K562 treated with DMSO at 1 percent for 48 hours (cell line): ENCODE data around the gene EIF5A2. TPM values are rescaled to one million over a fixed set of nuclear protein-coding genes. Genes with fewer than 3 reads are reported as not detected.

ENCODE experiments used
- total RNA-seq: library from RNA; unstranded; fragments of 300-600 nt; gene quantifications from 2 replicates; pipeline ENCODE4 v1.2.3, GENCODE V29; 2022; ENCODE audit warnings: low replicate concordance; ENCODE audit errors: extremely low read depth

EIF5A2 gene
- not detected in 2 replicates for total RNA-seq

DNA sequence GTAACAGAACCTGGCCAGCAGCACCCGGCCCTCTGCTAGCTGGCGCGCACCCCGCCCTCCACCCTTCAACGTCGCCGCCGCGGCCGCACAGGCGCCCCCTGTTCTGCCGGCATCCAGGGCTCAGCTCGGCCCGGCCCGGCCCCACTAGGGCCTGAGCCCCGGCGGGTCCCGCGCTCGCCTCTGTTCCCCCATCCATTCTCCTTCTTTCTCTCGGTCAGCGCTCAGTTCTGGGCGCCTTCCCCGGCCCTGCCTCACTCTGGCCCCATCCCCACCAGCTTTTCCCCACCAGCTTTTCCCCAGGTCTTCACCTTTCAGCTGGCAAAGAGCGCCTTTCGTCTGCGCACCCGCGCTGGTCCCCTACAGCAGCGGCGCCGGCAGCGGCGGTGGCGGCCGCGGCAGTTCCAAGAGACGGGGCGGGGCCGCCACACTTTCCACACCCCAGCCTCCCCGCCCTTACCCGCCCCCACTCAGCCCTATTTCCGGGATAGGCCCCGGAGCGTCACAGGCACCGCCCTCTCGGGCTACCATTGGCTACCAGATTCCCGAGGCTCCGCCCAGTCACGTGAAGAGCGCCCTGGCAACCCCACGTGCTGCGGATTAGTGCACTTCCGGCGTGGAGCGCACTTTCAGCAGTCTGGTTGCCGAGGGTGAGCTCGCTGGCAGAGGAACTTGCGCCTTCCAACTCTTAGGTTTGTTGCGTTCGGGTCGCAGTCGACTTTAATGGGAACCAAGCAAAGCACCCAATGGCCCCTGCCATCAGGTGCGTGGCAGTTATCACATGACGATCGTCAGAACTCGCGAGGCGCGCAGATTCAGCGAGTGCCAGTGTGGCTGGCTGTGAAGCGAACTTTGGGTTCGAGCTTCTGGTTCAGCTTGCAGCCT lies at the start of gene EIF5A2:
Gene EIF5A2 (minus strand): TSS at position 403 of the 882 bp plus-strand sequence. CDS start 831 bp downstream, outside the sequence.

DNA sequence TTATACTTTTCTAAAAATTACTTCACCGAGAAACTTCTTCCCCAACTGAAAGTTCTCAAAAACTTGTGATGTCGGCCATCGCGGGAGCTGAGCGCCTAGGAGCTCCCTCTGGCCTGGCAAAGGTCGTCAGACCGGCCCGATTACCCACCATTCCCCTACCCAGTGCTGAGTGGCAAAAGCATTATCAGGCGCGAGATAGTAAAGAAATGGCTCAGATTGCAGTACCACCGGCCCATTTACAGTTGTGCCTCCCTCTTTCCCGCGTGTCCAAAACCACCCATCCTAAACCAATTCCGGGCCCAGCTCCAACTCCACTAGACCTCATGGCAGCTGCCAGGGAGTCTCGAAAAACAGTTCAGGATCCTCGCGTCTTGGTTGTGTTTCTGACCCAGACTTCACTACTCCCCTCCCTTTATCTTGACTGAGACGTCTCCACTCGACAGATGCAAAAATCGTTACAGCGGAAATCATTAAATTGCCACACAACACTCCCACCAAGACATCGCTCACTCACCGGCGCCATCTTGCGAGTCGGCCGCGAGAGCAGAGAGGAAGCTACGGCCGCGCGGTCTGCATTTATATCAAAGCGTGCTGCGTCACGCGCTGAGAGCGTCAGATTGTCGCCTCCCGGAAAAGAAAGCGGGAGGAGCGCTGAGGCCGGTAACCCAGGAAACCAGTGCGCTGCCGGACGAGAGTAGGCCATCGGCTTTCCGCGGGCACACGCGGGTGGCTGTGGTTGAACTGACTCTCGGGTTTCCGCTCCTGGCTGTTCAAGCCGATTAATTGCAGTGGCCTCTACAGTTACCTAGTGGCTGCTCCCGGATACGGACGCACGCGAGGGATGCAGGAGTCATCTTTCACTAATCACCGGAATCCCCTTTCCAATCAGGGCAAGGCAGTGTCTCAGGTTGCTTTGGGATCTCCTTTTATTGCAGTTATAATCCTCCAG lies 38.5 kb downstream of the EIF5A2 start, which contains the start of gene RPL22L1:
Gene RPL22L1 (minus strand): TSS at position 551 of the 949 bp plus-strand sequence. CDS start 28 bp downstream, at position 523.

Other genes with a start within 250 kb of the EIF5A2 start
- not detected in 2 replicates for gene RPL22L1, start 38.4 kb downstream of the EIF5A2 start, total RNA-seq
- gene SLC2A2, start 118.1 kb upstream of the EIF5A2 start, total RNA-seq = not detected in 2 replicates